Ammon's horn (tissue), 1 donor: Measurements from ENCODE around the gene PFDN5.

Experiments used
- DNase-seq: peaks from one replicate; pipeline ENCODE4 v3.0.0-alpha.2; 2016; ENCODE audit warnings: low spot score

Gene PFDN5

GRCh38 chr12:53295070-53295890 is at the start of gene PFDN5:
PFDN5 (plus strand) TSS chr12:53295542; CDS start chr12:53295568, 26 bp downstream.
- DNase-seq = peak; percentile 97

GRCh38 chr12:53251477-53252348 is 43.6 kb upstream of the PFDN5 start:
- DNase-seq = peak; percentile 79

DNA sequence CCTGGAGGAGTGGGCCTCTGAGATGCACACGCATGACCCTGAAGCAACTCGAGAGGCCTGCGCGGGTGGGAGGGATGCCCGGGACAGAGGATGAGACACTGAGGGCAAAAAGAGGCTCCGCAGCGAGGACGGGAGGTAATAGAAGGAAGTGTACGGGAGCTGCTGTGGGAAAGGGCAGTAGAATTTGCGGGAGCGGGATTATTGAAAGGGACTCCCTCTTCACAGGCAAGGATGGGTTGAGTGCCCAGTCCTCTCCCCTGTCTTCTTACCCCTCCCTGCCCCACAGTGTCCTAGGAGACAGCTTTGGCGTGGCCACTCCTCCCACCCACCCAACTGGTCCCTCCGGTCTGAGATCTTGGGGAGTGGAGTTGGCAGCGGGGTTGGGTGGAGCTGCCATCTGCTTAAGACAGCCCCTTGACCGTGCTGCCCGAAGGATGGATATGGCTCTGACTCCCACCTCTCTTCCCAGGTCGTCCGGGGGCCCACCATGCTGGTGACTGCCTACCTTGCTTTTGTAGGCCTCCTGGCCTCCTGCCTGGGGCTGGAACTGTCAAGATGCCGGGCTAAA is 42.9 kb upstream of the PFDN5 start:
- no peak for DNase-seq

DNA sequence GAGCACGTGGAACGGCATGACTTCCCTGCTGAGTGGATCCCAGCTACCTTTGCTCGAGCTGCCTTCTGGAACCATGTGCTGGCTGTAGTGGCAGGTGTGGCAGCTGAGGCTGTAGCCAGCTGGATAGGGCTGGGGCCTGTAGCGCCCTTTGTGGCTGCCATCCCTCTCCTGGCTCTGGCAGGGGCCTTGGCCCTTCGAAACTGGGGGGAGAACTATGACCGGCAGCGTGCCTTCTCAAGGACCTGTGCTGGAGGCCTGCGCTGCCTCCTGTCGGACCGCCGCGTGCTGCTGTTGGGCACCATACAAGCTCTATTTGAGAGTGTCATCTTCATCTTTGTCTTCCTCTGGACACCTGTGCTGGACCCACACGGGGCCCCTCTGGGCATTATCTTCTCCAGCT is 42.0 kb upstream of the PFDN5 start:
- DNase-seq = no peak

GRCh38 chr12:53254816-53255545 is 40.4 kb upstream of the PFDN5 start:
- no peak for DNase-seq

DNA sequence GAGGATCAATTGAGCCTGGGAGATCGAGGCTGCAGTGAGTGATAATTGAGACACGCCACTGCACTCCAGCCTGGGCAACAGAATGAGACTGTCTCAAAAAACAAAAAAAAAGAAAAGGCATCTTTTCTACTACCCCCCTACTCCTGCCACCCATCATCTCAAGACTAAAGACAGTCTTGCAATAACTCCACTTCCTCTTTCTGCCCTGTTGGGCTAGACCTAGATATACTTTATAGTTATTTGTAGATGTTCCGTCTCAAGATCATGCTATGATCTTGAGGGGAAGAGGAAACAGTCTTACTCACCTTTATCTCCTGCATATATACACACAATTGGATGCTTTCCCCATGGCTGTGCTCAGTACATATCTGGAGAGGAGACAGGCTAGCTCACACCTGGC is 39.3 kb upstream of the PFDN5 start:
- no peak for DNase-seq

DNA sequence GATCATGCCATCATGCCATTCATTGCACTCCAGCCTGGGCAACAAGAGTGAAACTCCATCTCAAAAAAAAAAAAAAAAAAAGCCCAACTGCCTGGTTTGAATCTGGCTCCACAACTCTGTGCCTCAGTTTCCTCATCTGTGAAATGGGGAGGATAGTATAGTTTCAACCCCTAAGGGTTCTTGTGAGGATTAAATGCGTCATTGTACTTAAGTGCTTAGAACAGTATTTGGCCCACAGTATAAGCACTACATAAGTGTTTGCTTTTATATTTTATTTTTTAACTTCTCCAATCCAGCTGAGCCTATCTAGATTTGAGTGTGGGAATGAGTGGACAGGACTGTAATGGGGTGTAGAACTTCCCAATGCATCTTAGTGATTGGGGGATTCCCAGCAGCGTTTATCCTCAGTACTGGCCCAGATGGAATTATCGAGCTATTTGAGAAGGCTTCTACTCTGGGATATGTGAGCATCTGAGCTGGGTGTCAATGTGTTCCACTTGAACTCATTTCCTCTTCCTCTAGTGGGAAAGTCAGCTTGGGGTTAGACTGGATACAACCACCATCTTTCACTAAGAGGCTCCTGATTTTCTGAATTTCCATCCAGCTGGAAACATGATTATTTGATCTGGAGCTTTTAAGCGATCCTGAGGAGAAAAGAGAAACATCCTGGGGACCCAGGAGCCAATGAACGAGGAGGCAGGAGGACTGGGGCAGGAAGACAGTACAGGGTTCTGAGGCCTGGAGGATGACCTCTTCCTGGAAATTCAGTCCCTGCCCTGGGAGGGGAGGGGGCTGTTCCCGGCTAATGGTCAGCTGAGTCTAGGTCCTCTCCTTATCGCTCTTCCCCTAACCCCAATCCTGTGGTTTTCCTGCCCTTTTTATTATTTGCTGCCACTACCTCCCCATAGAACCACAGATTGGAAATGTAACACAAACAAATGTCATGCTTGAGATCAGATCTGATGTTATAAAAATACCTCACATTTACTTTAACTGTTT is 36.5 kb upstream of the PFDN5 start:
- no peak for DNase-seq

DNA sequence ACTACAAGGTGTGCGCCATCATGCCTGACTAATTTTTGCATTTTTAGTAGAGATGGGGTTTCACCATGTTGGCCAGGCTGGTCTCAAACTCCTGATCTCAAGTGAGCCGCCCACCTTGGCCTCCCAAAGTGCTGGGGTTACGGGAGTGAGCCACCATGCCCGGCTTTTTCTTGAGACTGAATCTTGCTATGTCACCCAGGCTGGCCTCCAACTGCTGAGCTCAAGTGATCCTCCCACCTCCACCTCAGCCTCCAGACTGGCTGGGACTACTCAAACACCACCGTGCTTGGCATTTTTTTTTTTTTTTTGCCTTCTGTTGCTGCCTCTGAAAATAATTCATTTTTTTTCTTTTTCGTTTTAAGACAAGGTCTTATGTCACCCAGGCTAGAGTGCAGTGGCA is 35.5 kb upstream of the PFDN5 start:
- DNase-seq = no peak

GRCh38 chr12:53265783-53266182 is 29.6 kb upstream of the PFDN5 start:
- no peak for DNase-seq

- no peak for DNase-seq
Observed at GRCh38 chr12:53267306-53267998, 27.9 kb upstream of the PFDN5 start.

DNA sequence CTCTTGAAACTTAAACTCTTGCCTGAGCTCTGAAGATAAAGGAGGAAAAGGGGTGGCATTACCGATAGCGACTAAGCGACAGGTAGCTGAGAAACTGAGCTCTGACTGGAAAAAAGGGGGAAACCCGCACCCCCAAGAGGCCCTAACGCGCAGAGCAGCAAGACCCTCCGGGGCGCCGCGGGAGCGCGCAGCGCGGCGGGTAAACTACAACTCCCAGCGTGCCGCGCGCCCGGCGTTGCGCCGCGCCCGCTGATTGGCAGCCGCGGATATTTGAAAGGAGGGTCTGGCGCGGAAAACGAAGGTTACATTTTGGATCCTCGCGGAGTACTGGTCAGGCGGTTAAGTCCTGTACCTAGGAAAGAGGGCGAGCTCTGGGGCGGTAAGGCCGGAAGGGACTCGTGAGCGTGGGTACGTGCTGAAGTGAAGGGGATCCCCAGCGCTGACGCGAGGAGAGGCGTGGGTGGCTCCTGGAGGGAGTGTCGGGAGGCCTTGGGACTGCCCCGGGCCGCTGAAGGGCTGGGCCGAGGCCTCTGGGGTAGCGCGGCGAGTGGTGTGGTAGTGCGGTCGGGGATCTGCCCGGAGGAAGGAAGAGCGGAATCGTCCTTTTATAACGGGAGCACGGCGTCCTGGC is 27.2 kb upstream of the PFDN5 start, which contains the start of gene ESPL1:
ESPL1 (plus strand) TSS at position 301 of the 631 bp plus-strand sequence. CDS start 468 bp downstream, outside the sequence.
- peak; percentile 61 for DNase-seq

GRCh38 chr12:53268630-53269562 is 26.4 kb upstream of the PFDN5 start:
- DNase-seq = no peak

- no peak for DNase-seq
Observed at GRCh38 chr12:53274445-53274844, 20.9 kb upstream of the PFDN5 start.

DNA sequence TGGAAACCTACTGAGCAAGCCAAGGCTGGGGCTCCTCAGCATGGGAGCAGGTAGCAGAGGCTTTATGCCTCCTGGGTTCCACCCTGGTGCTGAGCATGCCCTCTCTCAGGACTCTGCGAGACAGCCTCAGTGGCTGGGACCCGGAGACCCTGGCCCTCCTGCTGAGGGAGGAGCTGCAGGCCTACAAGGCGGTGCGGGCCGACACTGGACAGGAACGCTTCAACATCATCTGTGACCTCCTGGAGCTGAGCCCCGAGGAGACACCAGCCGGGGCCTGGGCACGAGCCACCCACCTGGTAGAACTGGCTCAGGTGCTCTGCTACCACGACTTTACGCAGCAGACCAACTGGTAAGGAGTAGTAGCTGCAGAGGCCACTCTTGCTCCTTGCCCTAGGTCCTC is 18.8 kb upstream of the PFDN5 start:
- DNase-seq = no peak

DNA sequence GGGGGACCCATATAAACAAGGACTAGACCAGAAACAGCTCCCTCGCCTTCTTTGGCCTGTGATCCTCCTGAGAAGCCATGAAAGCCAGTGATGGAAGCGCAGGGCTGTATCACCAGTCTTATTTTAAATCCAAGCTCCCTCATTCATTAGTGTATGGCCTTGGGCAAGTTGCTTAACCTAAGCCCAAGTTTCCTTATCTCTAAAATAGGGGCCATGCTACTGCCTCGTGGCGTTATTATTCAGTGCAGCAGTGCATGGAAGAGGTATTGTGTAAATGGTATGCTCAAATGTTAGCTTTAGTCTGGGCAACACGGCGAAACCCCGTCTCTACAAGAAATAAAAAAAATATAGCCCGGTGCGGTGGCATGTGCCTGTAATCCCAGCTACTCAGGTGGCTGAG is 17.4 kb upstream of the PFDN5 start:
- DNase-seq = no peak

GRCh38 chr12:53279283-53279869 is 16.0 kb upstream of the PFDN5 start:
- no peak for DNase-seq

- DNase-seq = no peak
Observed at GRCh38 chr12:53279888-53280498, 15.3 kb upstream of the PFDN5 start.

DNA sequence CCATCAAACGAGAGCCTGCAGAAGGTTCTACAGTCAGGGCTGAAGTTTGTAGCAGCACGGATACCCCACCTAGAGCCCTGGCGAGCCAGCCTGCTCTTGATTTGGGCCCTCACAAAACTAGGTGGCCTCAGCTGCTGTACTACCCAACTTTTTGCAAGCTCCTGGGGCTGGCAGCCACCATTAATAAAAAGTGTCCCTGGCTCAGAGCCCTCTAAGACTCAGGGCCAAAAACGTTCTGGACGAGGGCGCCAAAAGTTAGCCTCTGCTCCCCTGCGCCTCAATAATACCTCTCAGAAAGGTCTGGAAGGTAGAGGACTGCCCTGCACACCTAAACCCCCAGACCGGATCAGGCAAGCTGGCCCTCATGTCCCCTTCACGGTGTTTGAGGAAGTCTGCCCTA is 8.9 kb upstream of the PFDN5 start:
- no peak for DNase-seq
